ENCODE data around the gene STAT1.

- TF ChIP-seq POLR2AphosphoS5 (IDR thresholded peaks at IDR 0.05; ENCODE audit: low read depth, low read length), result no peak
- TF ChIP-seq TAF1 (IDR thresholded peaks at IDR 0.05; ENCODE audit: borderline replicate concordance, low read depth, low read length), result no peak
- TF ChIP-seq POLR2A (IDR thresholded peaks at IDR 0.05; ENCODE audit: low read depth, low read length), result no peak
Observed at GRCh38 chr2:190942697-190943096, 71.3 kb downstream of the STAT1 start.

Data from GM12892 (cell line).